Parathyroid adenoma (tissue), 2 donors: Measurements from ENCODE around the gene ABCC12.

Source experiments
- H2AFZ ChIP-seq: fragments of 300-600 bp; sonication (generic); one replicate; pipeline ENCODE4 v1.7.0; 2017; ENCODE audit warnings: antibody characterized with exemption, mild to moderate bottlenecking
- H3K27ac ChIP-seq: fragments of 300-600 bp; sonication (generic); one replicate; pipeline ENCODE4 v1.7.0; 2017
- H3K27me3 ChIP-seq: fragments of 300-600 bp; sonication (generic); one replicate; pipeline ENCODE4 v1.7.0; 2017; ENCODE audit warnings: low read length; ENCODE audit not compliant: control insufficient read depth, insufficient read depth
- H3K36me3 ChIP-seq: fragments of 300-600 bp; sonication (generic); one replicate; pipeline ENCODE4 v1.7.0; 2017; ENCODE audit warnings: low read length; ENCODE audit not compliant: control insufficient read depth, insufficient read depth
- H3K4me1 ChIP-seq: fragments of 300-600 bp; sonication (generic); one replicate; pipeline ENCODE4 v1.7.0; 2017; ENCODE audit warnings: control low read depth
- H3K4me2 ChIP-seq: fragments of 300-600 bp; sonication (generic); one replicate; pipeline ENCODE4 v1.7.0; 2017; ENCODE audit warnings: low read length
- H3K4me3 ChIP-seq: fragments of 300-600 bp; sonication (generic); one replicate; pipeline ENCODE4 v1.7.0; 2017; ENCODE audit warnings: low read depth, low read length
- H3K79me2 ChIP-seq: fragments of 300-600 bp; sonication (generic); one replicate; pipeline ENCODE4 v1.7.0; 2017; ENCODE audit warnings: control low read depth
- H3K9ac ChIP-seq: fragments of 300-600 bp; sonication (generic); one replicate; pipeline ENCODE4 v1.7.0; 2017; ENCODE audit warnings: mild to moderate bottlenecking
- H3K9me3 ChIP-seq: fragments of 300-600 bp; sonication (generic); one replicate; pipeline ENCODE4 v1.7.0; 2017; ENCODE audit warnings: low read length; ENCODE audit not compliant: control insufficient read depth
- TF ChIP-seq, protein P1 (sequence below): fragments of 300-600 bp; sonication (generic); IDR thresholded peaks from one replicate; pipeline ENCODE4 v1.7.0; 2017; ENCODE audit warnings: antibody characterized with exemption, mild to moderate bottlenecking
- donor health status: primary hyperparathyroidism.

The ABCC12 gene

DNA sequence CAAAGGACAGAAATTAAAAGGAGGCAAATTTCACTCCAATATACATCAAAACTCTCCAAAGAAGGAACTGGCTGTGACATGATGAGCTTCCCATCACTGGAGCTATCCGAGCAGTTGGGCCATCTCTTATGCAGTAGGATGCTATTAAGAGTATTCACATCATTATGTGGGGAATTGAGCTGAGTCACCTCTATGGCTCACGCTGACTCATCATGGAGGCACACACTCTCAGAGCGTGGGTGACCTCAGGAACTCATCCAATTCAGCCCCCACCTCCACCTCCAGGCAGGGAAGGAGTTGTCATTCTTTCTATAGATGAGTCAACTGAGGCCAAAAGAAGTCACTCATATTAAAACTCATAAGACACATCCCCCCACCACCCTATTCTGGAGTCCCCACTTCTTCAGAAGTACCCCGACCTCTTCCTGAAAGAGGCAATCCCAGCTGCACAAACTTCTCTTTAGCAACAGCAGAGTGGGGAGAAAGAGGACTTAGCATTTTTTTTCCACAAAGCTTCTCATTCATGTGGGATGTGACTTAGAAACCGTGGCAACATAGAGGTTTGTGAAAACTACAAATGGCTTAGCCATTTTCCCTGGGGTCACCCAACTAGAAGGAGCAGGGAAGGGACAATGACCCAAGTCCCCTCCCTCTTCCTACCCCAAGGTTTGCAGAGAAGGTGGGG, 32.5 kb downstream of the ABCC12 start:
- Histone ChIP-seq H3K4me3 (no peak overlapping the region), H3K4me2 (no peak overlapping the region), H3K9ac (no peak overlapping the region), H2AFZ (no peak overlapping the region), H3K36me3 (no peaks in the 10 kb centered on the region), H3K4me1 (no peaks in the 10 kb centered on the region), H3K27ac (no peak overlapping the region), H3K27me3 (no peaks in the 10 kb centered on the region), H3K9me3 (no peaks in the 10 kb centered on the region), H3K79me2 (no peaks in the 10 kb centered on the region)
- TF ChIP-seq, protein P1, sequence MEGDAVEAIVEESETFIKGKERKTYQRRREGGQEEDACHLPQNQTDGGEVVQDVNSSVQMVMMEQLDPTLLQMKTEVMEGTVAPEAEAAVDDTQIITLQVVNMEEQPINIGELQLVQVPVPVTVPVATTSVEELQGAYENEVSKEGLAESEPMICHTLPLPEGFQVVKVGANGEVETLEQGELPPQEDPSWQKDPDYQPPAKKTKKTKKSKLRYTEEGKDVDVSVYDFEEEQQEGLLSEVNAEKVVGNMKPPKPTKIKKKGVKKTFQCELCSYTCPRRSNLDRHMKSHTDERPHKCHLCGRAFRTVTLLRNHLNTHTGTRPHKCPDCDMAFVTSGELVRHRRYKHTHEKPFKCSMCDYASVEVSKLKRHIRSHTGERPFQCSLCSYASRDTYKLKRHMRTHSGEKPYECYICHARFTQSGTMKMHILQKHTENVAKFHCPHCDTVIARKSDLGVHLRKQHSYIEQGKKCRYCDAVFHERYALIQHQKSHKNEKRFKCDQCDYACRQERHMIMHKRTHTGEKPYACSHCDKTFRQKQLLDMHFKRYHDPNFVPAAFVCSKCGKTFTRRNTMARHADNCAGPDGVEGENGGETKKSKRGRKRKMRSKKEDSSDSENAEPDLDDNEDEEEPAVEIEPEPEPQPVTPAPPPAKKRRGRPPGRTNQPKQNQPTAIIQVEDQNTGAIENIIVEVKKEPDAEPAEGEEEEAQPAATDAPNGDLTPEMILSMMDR: no peak

DNA sequence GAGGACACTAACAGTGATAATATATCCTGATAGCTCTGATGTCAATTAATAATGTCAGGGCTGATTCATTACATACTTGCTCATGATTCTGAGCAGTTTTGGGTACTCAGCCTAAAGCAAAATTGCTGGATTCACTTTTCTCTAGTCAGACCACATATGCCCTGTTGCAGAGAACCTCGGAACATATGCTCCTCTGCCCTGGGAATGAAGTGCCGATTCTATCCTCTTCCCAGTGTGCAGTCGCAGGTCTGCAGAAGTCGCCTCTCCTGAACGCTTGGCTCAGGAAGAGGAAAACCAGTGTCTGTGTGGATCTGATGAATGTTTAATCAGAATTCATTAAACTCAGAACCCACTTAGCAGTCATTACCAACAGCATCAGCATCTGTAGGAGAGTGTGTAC, 34.5 kb downstream of the ABCC12 start:
- H2AFZ ChIP-seq: no peak overlapping the region
- H3K9me3 ChIP-seq: no peaks in the 10 kb centered on the region
- no peaks in the 10 kb centered on the region for H3K36me3 ChIP-seq
- H3K27ac ChIP-seq: no peak overlapping the region
- H3K4me3 ChIP-seq: no peak overlapping the region
- H3K9ac ChIP-seq: no peak overlapping the region
- H3K4me2 ChIP-seq: no peak overlapping the region
- TF ChIP-seq, protein P1: no peak
- H3K27me3 ChIP-seq: no peaks in the 10 kb centered on the region
- H3K79me2 ChIP-seq: no peaks in the 10 kb centered on the region
- no peaks in the 10 kb centered on the region for H3K4me1 ChIP-seq

DNA sequence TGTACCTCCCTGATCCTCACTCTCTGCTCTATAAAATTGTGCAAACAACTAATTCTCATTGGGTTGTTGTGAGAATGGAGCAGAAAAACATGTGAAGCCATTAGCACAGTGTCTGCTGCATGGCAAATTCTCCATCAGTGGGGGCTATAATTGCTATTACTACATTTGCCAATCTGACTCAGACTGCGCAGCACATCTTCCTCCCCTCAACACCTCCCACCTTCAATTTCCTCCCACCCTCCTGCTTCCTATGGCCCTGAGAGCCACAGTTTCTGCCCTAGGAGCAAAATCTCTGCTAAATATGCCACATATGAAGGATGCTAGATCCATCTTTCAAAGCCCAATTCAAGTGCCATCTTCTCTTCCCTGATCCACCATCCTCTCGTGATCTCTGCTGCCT, 37.0 kb downstream of the ABCC12 start:
- no peaks in the 10 kb centered on the region for H3K79me2 ChIP-seq
- TF ChIP-seq, protein P1: no peak
- no peaks in the 10 kb centered on the region for H3K27me3 ChIP-seq
- H3K4me2 ChIP-seq: no peak overlapping the region
- no peak overlapping the region for H3K4me3 ChIP-seq
- H3K4me1 ChIP-seq: no peaks in the 10 kb centered on the region
- no peaks in the 10 kb centered on the region for H3K36me3 ChIP-seq
- no peak overlapping the region for H3K27ac ChIP-seq
- no peak overlapping the region for H2AFZ ChIP-seq
- H3K9me3 ChIP-seq: no peaks in the 10 kb centered on the region
- no peak overlapping the region for H3K9ac ChIP-seq

DNA sequence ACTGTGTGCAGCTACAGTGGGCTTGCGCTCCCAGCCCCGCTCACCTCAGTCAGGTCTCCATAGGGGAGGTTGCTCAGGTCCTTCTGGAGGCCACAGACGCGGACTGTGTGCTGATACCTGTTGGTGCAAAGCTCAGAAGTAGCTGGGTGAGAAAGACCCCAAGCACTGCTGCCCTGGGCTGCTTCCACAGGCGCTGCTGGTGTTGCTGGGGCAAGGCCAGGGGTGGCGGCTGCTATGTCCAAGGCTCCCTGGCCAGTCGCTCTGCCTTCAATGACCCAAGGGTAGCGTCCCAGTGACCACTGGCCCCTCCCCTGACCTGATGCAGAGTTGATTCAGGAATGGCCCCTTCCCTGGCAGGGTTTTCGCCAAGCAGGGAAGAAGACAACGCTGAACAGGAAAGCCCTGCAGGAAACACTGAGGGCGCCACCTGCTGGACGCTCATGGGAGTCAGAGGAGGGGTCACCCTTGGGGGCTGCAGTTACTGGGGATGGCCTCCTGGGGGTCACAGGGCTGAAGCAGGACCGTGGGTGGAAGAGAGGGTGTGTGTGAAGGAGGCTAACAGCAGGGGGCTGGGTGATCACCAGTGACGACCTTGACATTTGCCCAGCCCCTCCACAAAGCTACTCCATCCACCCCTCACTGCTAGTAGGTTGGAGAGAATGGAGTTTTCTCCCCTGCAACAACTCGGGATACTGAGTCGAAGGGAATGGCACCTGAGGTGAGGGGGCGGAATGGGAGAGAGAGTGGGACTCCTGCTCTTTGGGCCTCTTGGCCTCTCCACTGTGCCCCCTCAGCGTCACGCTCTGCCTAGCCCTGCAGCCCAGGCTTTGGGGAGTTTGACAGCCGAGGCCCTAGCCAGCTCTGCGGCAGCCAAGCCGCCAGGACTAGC, 38.3 kb downstream of the ABCC12 start:
- Histone ChIP-seq H3K27ac (no peak overlapping the region), H2AFZ (no peak overlapping the region), H3K4me2 (no peak overlapping the region), H3K9ac (no peak overlapping the region), H3K4me3 (no peak overlapping the region), H3K9me3 (no peaks in the 10 kb centered on the region), H3K79me2 (no peaks in the 10 kb centered on the region), H3K27me3 (no peaks in the 10 kb centered on the region), H3K4me1 (no peaks in the 10 kb centered on the region), H3K36me3 (no peaks in the 10 kb centered on the region)
- TF ChIP-seq, protein P1: peak; percentile 41
